SU-DHL-6 (cell line): ENCODE data around the gene ZBED5.

Experiments used
- H2AFZ ChIP-seq: fragments of 200-600 bp; sonication (generic); 2 replicates; pipeline ENCODE4 v1.6.1; 2014; ENCODE audit warnings: low read depth, mild to moderate bottlenecking, moderate library complexity, mixed read lengths, antibody characterized with exemption, low read length; ENCODE audit not compliant: severe bottlenecking
- H3F3A ChIP-seq: fragments of 200-600 bp; shearing (Covaris generic); 2 replicates; pipeline ENCODE4 v1.6.0; 2016; ENCODE audit warnings: antibody characterized with exemption, mild to moderate bottlenecking; ENCODE audit not compliant: insufficient read depth
- H3K27ac ChIP-seq: fragments of 200-600 bp; sonication (generic); 2 replicates; pipeline ENCODE4 v1.5.1; 2016; ENCODE audit warnings: low read depth, mild to moderate bottlenecking, low read length, moderate library complexity, mixed read lengths
- H3K27me3 ChIP-seq: fragments of 200-600 bp; sonication (generic), shearing (Covaris generic); 2 replicates; pipeline ENCODE4 v1.6.0; 2014; ENCODE audit warnings: mild to moderate bottlenecking, low read length
- H3K36me3 ChIP-seq: fragments of 200-600 bp; sonication (generic); 2 replicates; pipeline ENCODE4 v1.6.1; 2014; ENCODE audit warnings: mild to moderate bottlenecking, low read length, mixed read lengths
- H3K4me2 ChIP-seq: fragments of 300-600, 200-600 bp; shearing (Covaris generic), sonication (generic); 2 replicates; pipeline ENCODE4 v1.6.0; 2014; ENCODE audit warnings: low read length, low read depth, mild to moderate bottlenecking; ENCODE audit not compliant: poor library complexity, severe bottlenecking
- H3K4me3 ChIP-seq: fragments of 200-600 bp; sonication (generic); 2 replicates; pipeline ENCODE4 v1.5.1; 2014; ENCODE audit warnings: antibody characterized with exemption, low read length, mild to moderate bottlenecking, mixed read lengths; ENCODE audit not compliant: insufficient read depth, poor library complexity, severe bottlenecking
- H3K79me2 ChIP-seq: fragments of 200-600 bp; sonication (generic); 2 replicates; pipeline ENCODE4 v1.6.1; 2014; ENCODE audit warnings: mild to moderate bottlenecking, low read length, moderate library complexity; ENCODE audit not compliant: insufficient read depth
- H3K9ac ChIP-seq: fragments of 200-600 bp; sonication (generic); 2 replicates; pipeline ENCODE4 v1.7.0; 2014; ENCODE audit warnings: mild to moderate bottlenecking, low read length
- H3K9me2 ChIP-seq: fragments of 200-600 bp; sonication (generic); replicated peaks from 2 replicates; pipeline ENCODE4 v1.6.1; 2014; ENCODE audit warnings: low read length; ENCODE audit not compliant: insufficient read depth
- H3K9me3 ChIP-seq: fragments of 200-600 bp; sonication (generic); 2 replicates; pipeline ENCODE4 v1.6.1; 2014; ENCODE audit warnings: low read length, mixed read lengths; ENCODE audit not compliant: insufficient read depth
- H4K20me1 ChIP-seq: fragments of 200-600 bp; sonication (generic); 2 replicates; pipeline ENCODE4 v1.6.1; 2014; ENCODE audit warnings: low read depth, mild to moderate bottlenecking, antibody characterized with exemption, low read length, moderate library complexity, mixed read lengths
- EZH2phosphoT487 ChIP-seq: fragments of 200-600 bp; sonication (generic), shearing (Covaris generic); conservative IDR thresholded peaks from 2 replicates; pipeline ENCODE4 v1.6.1; 2018; ENCODE audit warnings: mild to moderate bottlenecking, antibody characterized with exemption, low read length, moderate library complexity, mixed read lengths
- TF ChIP-seq, protein P1 (sequence below): fragments of 200-600 bp; sonication (generic); IDR thresholded peaks from one replicate; pipeline ENCODE4 v1.5.1; 2017; ENCODE audit warnings: antibody characterized with exemption, mild to moderate bottlenecking, low read length, moderate library complexity; ENCODE audit not compliant: insufficient read depth, poor library complexity, severe bottlenecking

Gene ZBED5

DNA sequence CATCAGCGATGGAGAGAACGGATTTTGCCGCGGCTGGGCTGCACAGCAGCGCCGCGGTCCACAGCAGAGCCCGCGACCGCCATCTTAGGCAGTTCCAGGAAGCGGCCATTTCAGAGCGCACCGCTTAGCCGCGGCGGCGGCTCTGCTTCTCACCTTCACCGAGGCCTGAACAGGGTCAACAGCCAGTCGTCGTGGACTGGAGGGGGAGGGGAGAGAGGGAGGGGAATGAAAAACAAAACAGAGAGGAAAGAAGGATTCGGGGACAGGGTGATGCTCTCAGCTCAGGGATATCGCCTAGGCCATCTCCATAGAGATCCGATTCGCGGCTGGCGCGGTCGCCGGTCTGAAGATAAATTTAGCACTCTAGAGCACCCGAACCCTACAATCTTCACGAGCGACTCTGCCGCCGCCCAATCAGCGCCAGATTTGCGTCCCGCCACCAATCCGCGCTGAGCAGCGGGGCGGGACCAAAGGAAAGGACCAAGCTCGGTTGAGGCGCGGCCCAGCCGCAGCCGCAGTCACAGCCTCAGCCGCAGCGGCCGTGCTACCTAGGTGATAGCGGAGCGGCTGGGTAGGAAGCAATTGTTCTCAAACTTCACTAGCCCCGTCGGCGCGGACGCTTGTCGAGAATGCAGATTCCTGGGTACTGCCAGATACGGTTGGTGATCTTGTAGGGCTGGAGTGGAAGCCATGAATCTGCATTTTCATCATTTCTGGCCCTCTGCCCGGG, at the start of gene ZBED5:
Gene ZBED5, minus strand, starts transcription at position 345 of the 730 bp plus-strand sequence. CDS start 3,108 bp downstream, outside the sequence.
- Histone ChIP-seq H3K9me3 (no peaks in the 10 kb centered on the region), H3K4me2 (peak within 1 kb of the TSS; percentile 87), H3K36me3 (peaks cover 31% of the 10 kb centered on the region), H3K9ac (peak within 1 kb of the TSS; percentile 90), H3K27ac (peak within 1 kb of the TSS; percentile 86), H2AFZ (peak within 1 kb of the TSS; percentile 87), H3K9me2 (no peaks in the 10 kb centered on the region), H3K27me3 (no peaks in the 10 kb centered on the region), H4K20me1 (no peaks in the 10 kb centered on the region), H3K79me2 (peaks cover 45% of the 10 kb centered on the region), H3F3A (peaks cover 6% of the 10 kb centered on the region; the same call in 1 of the 2 replicates), H3K4me3 (peak within 1 kb of the TSS; percentile 79)
- no peak for TF ChIP-seq EZH2phosphoT487
- TF ChIP-seq, protein P1, sequence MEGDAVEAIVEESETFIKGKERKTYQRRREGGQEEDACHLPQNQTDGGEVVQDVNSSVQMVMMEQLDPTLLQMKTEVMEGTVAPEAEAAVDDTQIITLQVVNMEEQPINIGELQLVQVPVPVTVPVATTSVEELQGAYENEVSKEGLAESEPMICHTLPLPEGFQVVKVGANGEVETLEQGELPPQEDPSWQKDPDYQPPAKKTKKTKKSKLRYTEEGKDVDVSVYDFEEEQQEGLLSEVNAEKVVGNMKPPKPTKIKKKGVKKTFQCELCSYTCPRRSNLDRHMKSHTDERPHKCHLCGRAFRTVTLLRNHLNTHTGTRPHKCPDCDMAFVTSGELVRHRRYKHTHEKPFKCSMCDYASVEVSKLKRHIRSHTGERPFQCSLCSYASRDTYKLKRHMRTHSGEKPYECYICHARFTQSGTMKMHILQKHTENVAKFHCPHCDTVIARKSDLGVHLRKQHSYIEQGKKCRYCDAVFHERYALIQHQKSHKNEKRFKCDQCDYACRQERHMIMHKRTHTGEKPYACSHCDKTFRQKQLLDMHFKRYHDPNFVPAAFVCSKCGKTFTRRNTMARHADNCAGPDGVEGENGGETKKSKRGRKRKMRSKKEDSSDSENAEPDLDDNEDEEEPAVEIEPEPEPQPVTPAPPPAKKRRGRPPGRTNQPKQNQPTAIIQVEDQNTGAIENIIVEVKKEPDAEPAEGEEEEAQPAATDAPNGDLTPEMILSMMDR = no peak

- Histone ChIP-seq H3K9me3 (no peaks in the 10 kb centered on the region), H3K79me2 (no peaks in the 10 kb centered on the region), H3K27me3 (no peaks in the 10 kb centered on the region), H3K4me2 (no peak overlapping the region), H3K9ac (no peak overlapping the region), H3K9me2 (no peaks in the 10 kb centered on the region), H3K36me3 (no peaks in the 10 kb centered on the region), H4K20me1 (no peaks in the 10 kb centered on the region), H3K4me3 (no peak overlapping the region), H2AFZ (no peak overlapping the region), H3F3A (no peaks in the 10 kb centered on the region), H3K27ac (no peak overlapping the region)
- TF ChIP-seq EZH2phosphoT487 = no peak
- TF ChIP-seq, protein P1 = no peak
These were observed 48.7 kb upstream of the ZBED5 start for GRCh38 chr11:10906521-10906920.

- H4K20me1 ChIP-seq = no peaks in the 10 kb centered on the region
- TF ChIP-seq, protein P1 = no peak
- no peak for TF ChIP-seq EZH2phosphoT487
- no peaks in the 10 kb centered on the region for H3F3A ChIP-seq
- H3K4me2 ChIP-seq = no peak overlapping the region
- no peaks in the 10 kb centered on the region for H3K79me2 ChIP-seq
- H2AFZ ChIP-seq = no peak overlapping the region
- no peak overlapping the region for H3K4me3 ChIP-seq
- H3K9me2 ChIP-seq = no peaks in the 10 kb centered on the region
- no peaks in the 10 kb centered on the region for H3K36me3 ChIP-seq
- H3K9me3 ChIP-seq = no peaks in the 10 kb centered on the region
- H3K9ac ChIP-seq = no peak overlapping the region
- no peak overlapping the region for H3K27ac ChIP-seq
- no peaks in the 10 kb centered on the region for H3K27me3 ChIP-seq
These were observed 44.6 kb upstream of the ZBED5 start for GRCh38 chr11:10902301-10903063.
